Heart left ventricle (tissue), 13 donors: ENCODE data around the gene PF4V1.

Experiments
- CTCF ChIP-seq, 12 donors: fragments of 200-600 bp; sonication (generic) in 4 of 12; IDR thresholded peaks; one replicate each; pipeline versions ENCODE4 v1.5.0 to v1.8.0; 2018 to 2022; ENCODE audit warnings: antibody characterized with exemption in 12 of 12, mild to moderate bottlenecking in 5 of 12
- POLR2A ChIP-seq, 2 donors: fragments of 450-650 bp; IDR thresholded peaks; one replicate each; pipeline ENCODE4 v1.6.1; 2017; ENCODE audit warnings: antibody characterized with exemption in 2 of 2, mild to moderate bottlenecking in 2 of 2, moderate library complexity in 2 of 2
- donor health status: ischemic (EF 13 %, LVEDD 7.1; RV severe dilation, severe dysfunction).
- donor health status: DM: no; HTN: yes; CAD: no.
- donor health status: DM: no; HTN: no; CAD: no.
- donor health status: ischemic (EF 25% LVEDD 6.9; RV normal size, moderate dysfunction).
- donor health status: ischemic (EF 25% LVEDD 5.7; RV mildly dilated, moderate dysfunction).
- donor health status: ischemic (EF 35%, LVEDD 5.7; RV mildly dilated, moderate dysfunction).
- donor health status: nonischemic (EF 11% LVEDD 7.7; RV severe dilation, severe dysfunction).
- donor health status: DM: yes; HTN: yes; CAD: no.
- donor health status: PGD.
- donor health status: ischemic (EF 29% LVEDD 5.4; RV normal size, mild dysfunction).
- donor health status: nonischemic (EF 23%, LVEDD 6.1; RV moderate dilation, normal function).

- no peak for TF ChIP-seq POLR2A (IDR thresholded peaks at IDR 0.05)
- TF ChIP-seq CTCF (IDR thresholded peaks at IDR 0.05): no peak
Measured at GRCh38 chr4:73872316-73873108, 19.4 kb downstream of the PF4V1 start.
